Metanephros (tissue), 1 donor: ENCODE data around the gene ARHGEF18. TPM values are rescaled to one million over a fixed set of nuclear protein-coding genes. Genes with fewer than 3 reads are reported as not detected.

Source experiments
- total RNA-seq: library from RNA; depleted of rRNA; stranded (reverse); fragments of >200 nt; gene quantifications from one replicate; pipeline ENCODE4 v1.2.3, GENCODE V29; 2014

ARHGEF18 gene
- total RNA-seq, result 38.8 TPM

GRCh38 chr19:7348587-7349230 lies at the start of gene ARHGEF18:
ARHGEF18 (plus strand) TSS chr19:7348937; CDS start chr19:7362891, 13,954 bp downstream.

Other genes starting within 250 kb of the ARHGEF18 start
- gene INSR, start 54.5 kb upstream of the ARHGEF18 start, total RNA-seq, result 85.7 TPM
- gene PEX11G, start 140.1 kb downstream of the ARHGEF18 start, total RNA-seq, result 4.7 TPM
- gene ZNF358, start 167.2 kb downstream of the ARHGEF18 start, total RNA-seq, result 34.9 TPM
- 21.1 TPM for gene MCOLN1, start 173.7 kb downstream of the ARHGEF18 start, total RNA-seq
- 52.2 TPM for gene PNPLA6, start 186.8 kb downstream of the ARHGEF18 start, total RNA-seq
- 13.0 TPM for gene CAMSAP3, start 246.9 kb downstream of the ARHGEF18 start, total RNA-seq